ENCODE results near the gene SAAL1. TPM values are rescaled to one million over a fixed set of nuclear protein-coding genes. Genes with fewer than 3 reads are reported as not detected.

SAAL1 gene
- polyA plus RNA-seq, 2 donors: 6.4 to 7.2 TPM

DNA sequence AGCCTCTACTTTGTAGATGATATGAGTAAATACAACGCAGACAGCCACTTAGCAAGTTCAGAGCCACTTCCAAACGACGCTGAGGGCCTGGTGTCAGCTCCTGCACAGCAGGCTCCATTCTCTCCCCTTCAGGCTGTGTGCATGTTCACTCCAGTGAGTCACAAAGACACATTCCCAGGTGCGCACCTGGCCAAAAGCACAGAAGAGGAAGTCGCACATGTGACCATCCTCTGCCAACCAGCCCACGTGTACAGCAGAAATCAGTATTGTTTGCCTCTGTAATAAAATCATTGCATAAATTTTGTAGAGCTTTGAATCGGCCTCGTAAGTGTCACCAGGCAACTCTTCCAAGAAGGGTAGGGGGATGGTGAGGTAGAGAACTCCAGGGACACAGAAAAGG is 40.3 kb downstream of the SAAL1 start:
- H3K27ac ChIP-seq (ENCODE audit: low read depth in 2 of 2, low read length in 1 of 2): no peak overlapping the region
- no peak overlapping the region for H3K4me3 ChIP-seq (ENCODE audit: low read depth in 1 of 2, low read length in 2 of 2)
- H3K27me3 ChIP-seq (ENCODE audit: control insufficient read depth in 1 of 2, insufficient read depth in 2 of 2, low read length in 2 of 2): no peaks in the 10 kb centered on the region
- no peaks in the 10 kb centered on the region for H3K9me3 ChIP-seq (ENCODE audit: control insufficient read depth in 2 of 2, insufficient read depth in 1 of 2, low read depth in 1 of 2, low read length in 1 of 2)
- 75 to 85% methylated on average over 8 of the region's 8 CpGs for WGBS, 2 donors
- no peaks in the 10 kb centered on the region for H3K36me3 ChIP-seq (ENCODE audit: control insufficient read depth in 2 of 2, insufficient read depth in 2 of 2, low read length in 1 of 2)
- H3K4me1 ChIP-seq (ENCODE audit: control insufficient read depth in 2 of 2, insufficient read depth in 2 of 2, low read length in 1 of 2): no peaks in the 10 kb centered on the region

DNA sequence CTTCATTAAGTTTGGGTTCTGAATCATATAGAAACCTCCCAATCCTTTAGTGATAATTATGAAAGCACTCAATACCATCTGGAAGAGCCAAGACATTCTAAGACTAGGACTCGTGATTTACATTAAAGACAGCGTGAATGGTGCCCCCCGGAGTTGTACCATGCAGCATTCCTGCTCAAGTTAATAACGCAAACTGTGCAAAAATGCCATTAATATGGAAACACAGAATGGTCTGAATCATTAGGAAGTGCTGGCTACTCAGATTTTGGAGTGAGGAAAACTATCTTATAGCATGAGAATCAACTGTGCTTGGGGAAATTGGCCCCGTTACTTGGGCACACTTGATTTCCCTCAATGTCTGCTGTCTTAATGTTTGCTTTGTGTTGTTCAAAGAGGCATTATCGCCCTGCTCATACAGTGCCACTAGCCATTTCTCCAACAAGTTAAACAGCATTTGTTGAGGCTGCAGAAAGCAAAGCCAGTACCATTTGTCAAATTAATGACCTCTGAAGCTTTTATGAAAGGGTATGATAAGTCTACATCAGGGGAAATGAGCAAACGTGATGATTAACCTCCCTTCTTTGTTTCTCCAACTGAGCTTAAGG is 41.3 kb downstream of the SAAL1 start:
- Histone ChIP-seq H3K4me3 (ENCODE audit: low read depth in 1 of 2, low read length in 2 of 2) (no peak overlapping the region), H3K9me3 (ENCODE audit: control insufficient read depth in 2 of 2, insufficient read depth in 1 of 2, low read depth in 1 of 2, low read length in 1 of 2) (no peaks in the 10 kb centered on the region), H3K36me3 (ENCODE audit: control insufficient read depth in 2 of 2, insufficient read depth in 2 of 2, low read length in 1 of 2) (no peaks in the 10 kb centered on the region), H3K27me3 (ENCODE audit: control insufficient read depth in 1 of 2, insufficient read depth in 2 of 2, low read length in 2 of 2) (no peaks in the 10 kb centered on the region), H3K4me1 (ENCODE audit: control insufficient read depth in 2 of 2, insufficient read depth in 2 of 2, low read length in 1 of 2) (no peaks in the 10 kb centered on the region), H3K27ac (ENCODE audit: low read depth in 2 of 2, low read length in 1 of 2) (no peak overlapping the region)
- WGBS, 2 donors: 73 to 81% methylated on average over 7 of the region's 7 CpGs

GRCh38 chr11:18063862-18064434 is 41.9 kb downstream of the SAAL1 start:
- no peak overlapping the region for H3K27ac ChIP-seq (ENCODE audit: low read depth in 2 of 2, low read length in 1 of 2)

DNA sequence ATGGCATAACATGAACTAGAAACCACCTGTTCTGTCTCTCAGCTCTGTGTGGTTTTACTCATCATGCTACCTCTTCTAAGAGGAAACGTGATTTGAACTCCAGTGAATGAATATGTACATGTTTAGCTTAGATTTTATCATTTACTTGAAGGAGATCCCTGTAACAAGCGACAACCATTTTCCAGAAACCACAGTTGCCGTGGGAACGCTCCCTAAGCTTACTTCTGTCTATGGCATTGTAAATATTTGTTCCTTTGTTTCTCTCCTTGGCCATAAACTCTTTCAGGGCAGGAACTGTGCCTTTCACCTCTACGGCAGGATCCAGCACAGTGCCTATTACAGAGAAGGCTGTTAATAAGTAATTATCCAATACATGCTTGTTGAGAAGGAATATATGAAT is 42.8 kb downstream of the SAAL1 start:
- no peaks in the 10 kb centered on the region for H3K9me3 ChIP-seq (ENCODE audit: control insufficient read depth in 2 of 2, insufficient read depth in 1 of 2, low read depth in 1 of 2, low read length in 1 of 2)
- H3K4me1 ChIP-seq (ENCODE audit: control insufficient read depth in 2 of 2, insufficient read depth in 2 of 2, low read length in 1 of 2): no peaks in the 10 kb centered on the region
- H3K36me3 ChIP-seq (ENCODE audit: control insufficient read depth in 2 of 2, insufficient read depth in 2 of 2, low read length in 1 of 2): no peaks in the 10 kb centered on the region
- WGBS, 2 donors: 58 to 73% methylated on average over 5 of the region's 5 CpGs
- H3K27me3 ChIP-seq (ENCODE audit: control insufficient read depth in 1 of 2, insufficient read depth in 2 of 2, low read length in 2 of 2): no peaks in the 10 kb centered on the region
- H3K27ac ChIP-seq (ENCODE audit: low read depth in 2 of 2, low read length in 1 of 2): no peak overlapping the region
- H3K4me3 ChIP-seq (ENCODE audit: low read depth in 1 of 2, low read length in 2 of 2): no peak overlapping the region

More at GRCh38 chr11:18063862-18064434, 41.9 kb downstream of the SAAL1 start:
- H3K36me3 ChIP-seq (ENCODE audit: control insufficient read depth in 2 of 2, insufficient read depth in 2 of 2, low read length in 1 of 2): no peaks in the 10 kb centered on the region
- H3K4me3 ChIP-seq (ENCODE audit: low read depth in 1 of 2, low read length in 2 of 2): no peak overlapping the region
- H3K4me1 ChIP-seq (ENCODE audit: control insufficient read depth in 2 of 2, insufficient read depth in 2 of 2, low read length in 1 of 2): no peaks in the 10 kb centered on the region
- no peaks in the 10 kb centered on the region for H3K27me3 ChIP-seq (ENCODE audit: control insufficient read depth in 1 of 2, insufficient read depth in 2 of 2, low read length in 2 of 2)
- 60 to 64% methylated on average over 4 of the region's 4 CpGs for WGBS, 2 donors
- no peaks in the 10 kb centered on the region for H3K9me3 ChIP-seq (ENCODE audit: control insufficient read depth in 2 of 2, insufficient read depth in 1 of 2, low read depth in 1 of 2, low read length in 1 of 2)

- no peaks in the 10 kb centered on the region for H3K9me3 ChIP-seq (ENCODE audit: control insufficient read depth in 2 of 2, insufficient read depth in 1 of 2, low read depth in 1 of 2, low read length in 1 of 2)
- H3K4me1 ChIP-seq (ENCODE audit: control insufficient read depth in 2 of 2, insufficient read depth in 2 of 2, low read length in 1 of 2): no peaks in the 10 kb centered on the region
- WGBS, 2 donors: 80 to 89% methylated on average over 2 of the region's 2 CpGs
- no peaks in the 10 kb centered on the region for H3K27me3 ChIP-seq (ENCODE audit: control insufficient read depth in 1 of 2, insufficient read depth in 2 of 2, low read length in 2 of 2)
- H3K27ac ChIP-seq (ENCODE audit: low read depth in 2 of 2, low read length in 1 of 2): no peak overlapping the region
- H3K36me3 ChIP-seq (ENCODE audit: control insufficient read depth in 2 of 2, insufficient read depth in 2 of 2, low read length in 1 of 2): no peaks in the 10 kb centered on the region
- no peak overlapping the region for H3K4me3 ChIP-seq (ENCODE audit: low read depth in 1 of 2, low read length in 2 of 2)
These were observed 44.5 kb downstream of the SAAL1 start for GRCh38 chr11:18061351-18061750.

DNA sequence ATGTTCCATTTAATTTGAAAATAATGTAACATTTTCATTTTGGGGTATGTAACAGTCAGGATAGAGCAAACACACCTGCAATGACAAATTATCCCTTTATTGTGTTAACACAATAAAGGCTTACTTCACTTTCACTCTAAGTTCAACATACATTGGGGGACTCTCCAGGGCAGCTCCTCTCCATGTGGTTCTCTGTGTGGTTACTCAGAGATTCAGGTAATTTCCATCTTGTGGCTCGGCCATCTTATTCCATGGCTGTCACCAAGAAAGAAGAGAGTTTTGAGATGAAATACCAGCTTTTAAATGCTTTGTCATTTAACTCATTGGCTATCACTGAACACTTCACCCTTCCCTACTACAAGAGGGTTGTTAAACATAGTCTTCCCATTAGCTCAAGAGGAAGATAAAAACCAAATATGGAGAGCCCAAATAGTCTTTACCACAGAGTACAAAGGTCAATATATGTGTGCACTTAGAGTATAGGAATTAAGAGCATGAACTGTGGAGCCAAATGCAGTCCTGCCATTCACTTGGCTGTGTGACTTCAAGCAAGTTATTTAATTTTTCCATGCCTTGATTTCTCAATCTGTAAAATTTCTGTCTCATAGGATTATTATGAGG is 49.2 kb downstream of the SAAL1 start:
- Histone ChIP-seq H3K36me3 (ENCODE audit: control insufficient read depth in 2 of 2, insufficient read depth in 2 of 2, low read length in 1 of 2) (no peaks in the 10 kb centered on the region), H3K4me3 (ENCODE audit: low read depth in 1 of 2, low read length in 2 of 2) (no peak overlapping the region), H3K4me1 (ENCODE audit: control insufficient read depth in 2 of 2, insufficient read depth in 2 of 2, low read length in 1 of 2) (no peaks in the 10 kb centered on the region), H3K27ac (ENCODE audit: low read depth in 2 of 2, low read length in 1 of 2) (no peak overlapping the region), H3K27me3 (ENCODE audit: control insufficient read depth in 1 of 2, insufficient read depth in 2 of 2, low read length in 2 of 2) (no peaks in the 10 kb centered on the region), H3K9me3 (ENCODE audit: control insufficient read depth in 2 of 2, insufficient read depth in 1 of 2, low read depth in 1 of 2, low read length in 1 of 2) (no peaks in the 10 kb centered on the region)
- WGBS, 2 donors: 88 to 90% methylated on average over 1 of the region's 1 CpG

DNA sequence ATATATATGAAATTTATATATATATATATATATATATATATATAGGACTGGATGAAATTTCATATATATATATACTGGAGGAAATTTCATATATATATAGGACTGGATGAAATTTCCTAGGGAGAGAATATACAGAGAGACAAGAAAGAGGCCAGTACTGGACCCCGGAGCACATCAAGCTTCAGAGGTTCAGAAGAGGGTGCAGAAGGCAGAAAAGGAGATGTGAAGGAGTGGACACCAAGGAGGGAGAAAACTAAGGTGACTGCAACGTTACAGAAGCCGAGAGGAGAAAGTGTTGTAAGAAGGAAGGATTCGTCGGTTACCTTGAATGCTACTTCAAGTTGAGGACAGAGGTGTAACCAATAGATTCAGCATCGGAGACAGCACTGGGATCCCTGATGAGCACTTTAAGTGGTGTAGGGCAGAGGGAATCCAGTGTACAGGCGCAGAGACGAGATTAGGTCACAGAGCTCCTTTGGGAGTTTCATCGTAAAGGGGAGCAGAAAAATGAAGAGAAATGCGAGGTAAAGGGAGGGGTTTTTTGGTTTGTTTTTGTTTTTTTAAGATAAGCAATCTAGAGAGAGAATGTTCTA is 51.3 kb downstream of the SAAL1 start:
- H3K27ac ChIP-seq (ENCODE audit: low read depth in 2 of 2, low read length in 1 of 2): no peak overlapping the region
- H3K4me1 ChIP-seq (ENCODE audit: control insufficient read depth in 2 of 2, insufficient read depth in 2 of 2, low read length in 1 of 2): no peaks in the 10 kb centered on the region
- no peak overlapping the region for H3K4me3 ChIP-seq (ENCODE audit: low read depth in 1 of 2, low read length in 2 of 2)
- H3K9me3 ChIP-seq (ENCODE audit: control insufficient read depth in 2 of 2, insufficient read depth in 1 of 2, low read depth in 1 of 2, low read length in 1 of 2): no peaks in the 10 kb centered on the region
- H3K36me3 ChIP-seq (ENCODE audit: control insufficient read depth in 2 of 2, insufficient read depth in 2 of 2, low read length in 1 of 2): no peaks in the 10 kb centered on the region
- no peaks in the 10 kb centered on the region for H3K27me3 ChIP-seq (ENCODE audit: control insufficient read depth in 1 of 2, insufficient read depth in 2 of 2, low read length in 2 of 2)
- 88 to 89% methylated on average over 10 of the region's 10 CpGs for WGBS, 2 donors

GRCh38 chr11:18050848-18051247 is 55.0 kb downstream of the SAAL1 start:
- 52 to 62% methylated on average over 2 of the region's 2 CpGs for WGBS, 2 donors
- H3K9me3 ChIP-seq (ENCODE audit: control insufficient read depth in 2 of 2, insufficient read depth in 1 of 2, low read depth in 1 of 2, low read length in 1 of 2): no peaks in the 10 kb centered on the region
- H3K4me3 ChIP-seq (ENCODE audit: low read depth in 1 of 2, low read length in 2 of 2): no peak overlapping the region
- H3K27me3 ChIP-seq (ENCODE audit: control insufficient read depth in 1 of 2, insufficient read depth in 2 of 2, low read length in 2 of 2): peaks cover 0 to 6% of the 10 kb centered on the region in 2 donors
- no peaks in the 10 kb centered on the region for H3K36me3 ChIP-seq (ENCODE audit: control insufficient read depth in 2 of 2, insufficient read depth in 2 of 2, low read length in 1 of 2)
- H3K4me1 ChIP-seq (ENCODE audit: control insufficient read depth in 2 of 2, insufficient read depth in 2 of 2, low read length in 1 of 2): peaks cover 0 to 5% of the 10 kb centered on the region in 2 donors
- H3K27ac ChIP-seq (ENCODE audit: low read depth in 2 of 2, low read length in 1 of 2): no peak overlapping the region

GRCh38 chr11:18046116-18046777 is 59.6 kb downstream of the SAAL1 start, which contains the start of gene TPH1:
TSS of gene TPH1 (minus strand) at chr11:18046269. CDS start at chr11:18040762, 5,507 bp downstream.
- Histone ChIP-seq H3K9me3 (ENCODE audit: control insufficient read depth in 2 of 2, insufficient read depth in 1 of 2, low read depth in 1 of 2, low read length in 1 of 2) (no peaks in the 10 kb centered on the region), H3K27me3 (ENCODE audit: control insufficient read depth in 1 of 2, insufficient read depth in 2 of 2, low read length in 2 of 2) (peaks cover 0 to 6% of the 10 kb centered on the region in 2 donors), H3K27ac (ENCODE audit: low read depth in 2 of 2, low read length in 1 of 2) (no peak within 1 kb of the TSS), H3K4me3 (ENCODE audit: low read depth in 1 of 2, low read length in 2 of 2) (no peak within 1 kb of the TSS), H3K4me1 (ENCODE audit: control insufficient read depth in 2 of 2, insufficient read depth in 2 of 2, low read length in 1 of 2) (peaks cover 0 to 5% of the 10 kb centered on the region in 2 donors), H3K36me3 (ENCODE audit: control insufficient read depth in 2 of 2, insufficient read depth in 2 of 2, low read length in 1 of 2) (no peaks in the 10 kb centered on the region)
- WGBS, 2 donors: 8 to 12% methylated on average over 36 of the region's 36 CpGs
